HK-2 (cell line): ENCODE measurements around the gene RAD9A.

Source experiments
- DNase-seq: peaks from one replicate; pipeline ENCODE4 v3.0.0-alpha.2; 2018; ENCODE audit not compliant: unreplicated experiment

RAD9A gene

GRCh38 chr11:67440229-67441097, 48.7 kb downstream of the RAD9A start:
- no peak for DNase-seq

GRCh38 chr11:67441098-67441563, 49.3 kb downstream of the RAD9A start:
- DNase-seq = no peak

GRCh38 chr11:67441731-67442351, 50.1 kb downstream of the RAD9A start:
- DNase-seq = no peak

GRCh38 chr11:67442504-67443404, 51.0 kb downstream of the RAD9A start:
- DNase-seq = no peak

GRCh38 chr11:67445515-67445914, 53.7 kb downstream of the RAD9A start:
- DNase-seq = no peak
